Smooth muscle cell (in vitro differentiated cells): ENCODE data around the gene IFIT3. TPM values are rescaled to one million over a fixed set of nuclear protein-coding genes. Genes with fewer than 3 reads are reported as not detected.
"Not testable (repeated sequence)": the region's sequence is repeated elsewhere in the genome, so short reads cannot be mapped to it uniquely, and the experiment has no call there.

Source experiments
- DNase-seq: peaks from one replicate; lab custom pipeline; 2025; ENCODE audit not compliant: unreplicated experiment; lab: John Stamatoyannopoulos, UW
- H2AFZ ChIP-seq: fragments of 200-600 bp; sonication (generic); 2 replicates; pipeline ENCODE4 v1.6.0; 2016; ENCODE audit warnings: antibody characterized with exemption, low read depth, mild to moderate bottlenecking
- H3F3A ChIP-seq: fragments of 200-600 bp; sonication (generic); 2 replicates; pipeline ENCODE4 v1.6.0; 2017; ENCODE audit warnings: antibody characterized with exemption, low read depth
- H3K27ac ChIP-seq: fragments of 200-600 bp; sonication (generic); 2 replicates; pipeline ENCODE4 v1.5.1; 2016; ENCODE audit warnings: low read depth, mild to moderate bottlenecking
- H3K27me3 ChIP-seq: fragments of 200-600 bp; sonication (generic); 2 replicates; pipeline ENCODE4 v1.6.1; 2016; ENCODE audit warnings: low read depth, mild to moderate bottlenecking
- H3K36me3 ChIP-seq: fragments of 200-600 bp; sonication (generic); 2 replicates; pipeline ENCODE4 v1.5.1; 2016; ENCODE audit warnings: low read depth
- H3K4me1 ChIP-seq: fragments of 200-600 bp; sonication (generic); 2 replicates; pipeline ENCODE4 v1.5.1; 2016; ENCODE audit warnings: low read depth
- H3K4me2 ChIP-seq: fragments of 200-600 bp; sonication (generic); 2 replicates; pipeline ENCODE4 v1.6.0; 2016; ENCODE audit warnings: mild to moderate bottlenecking
- H3K4me3 ChIP-seq: fragments of 200-600 bp; sonication (generic); 2 replicates; pipeline ENCODE4 v1.5.1; 2016; ENCODE audit warnings: mild to moderate bottlenecking
- H3K79me2 ChIP-seq: fragments of 200-600 bp; sonication (generic); 2 replicates; pipeline ENCODE4 v1.6.0; 2016; ENCODE audit warnings: low read depth, mild to moderate bottlenecking
- H3K9ac ChIP-seq: fragments of 200-600 bp; sonication (generic); 2 replicates; pipeline ENCODE4 v1.6.0; 2016; ENCODE audit warnings: low read depth
- H3K9me3 ChIP-seq: fragments of 200-600 bp; sonication (generic); replicated peaks from 2 replicates; pipeline ENCODE4 v1.5.1; 2016; ENCODE audit warnings: low read depth
- H4K20me1 ChIP-seq: fragments of 200-600 bp; sonication (generic); 2 replicates; pipeline ENCODE4 v1.6.0; 2016; ENCODE audit warnings: low read depth
- CTCF ChIP-seq: fragments of 200-600 bp; sonication (generic); IDR thresholded peaks from 2 replicates; pipeline ENCODE4 v1.5.1; 2017; ENCODE audit warnings: borderline replicate concordance, mild to moderate bottlenecking, antibody characterized with exemption; ENCODE audit not compliant: insufficient read depth, poor library complexity, severe bottlenecking
- WGBS: methylation state at CpG from one replicate; pipeline ENCODE4 v1.1.7; 2016; ENCODE audit warnings: low lambda C conversion rate; 5-methylcytosine and 5-hydroxymethylcytosine counted together
- polyA plus RNA-seq: library from polyadenylated mRNA; unstranded; fragments of >200 nt; fragmentation: Nextera tagmentation; extraction: Ambion mirVana; gene quantifications from 2 replicates; pipeline ENCODE4 v1.2.1, GENCODE V29; 2016
- total RNA-seq: library from RNA; depleted of rRNA; stranded (reverse); fragments of >200 nt; gene quantifications from 2 replicates; pipeline ENCODE4 v1.2.3, GENCODE V29; 2014

Gene IFIT3
- total and polyA plus RNA-seq, 2 experiments from 2014 or later = 2.1 to 4.6 TPM

GRCh38 chr10:89330537-89331212, 2.9 kb downstream of the IFIT3 start:
- H3K9ac ChIP-seq = no peak overlapping the region
- H4K20me1 ChIP-seq = no peaks in the 10 kb centered on the region
- no peak overlapping the region for H3K4me3 ChIP-seq
- H3K36me3 ChIP-seq = no peaks in the 10 kb centered on the region
- no peaks in the 10 kb centered on the region for H3K9me3 ChIP-seq
- no peaks in the 10 kb centered on the region for H3K27me3 ChIP-seq
- H3F3A ChIP-seq = peaks cover 40% of the 10 kb centered on the region
- peaks cover 24% of the 10 kb centered on the region for H3K4me1 ChIP-seq
- H3K27ac ChIP-seq = no peak overlapping the region
- TF ChIP-seq CTCF = no peak
- no peak for DNase-seq
- no peak overlapping the region for H3K4me2 ChIP-seq
- no peaks in the 10 kb centered on the region for H3K79me2 ChIP-seq
- no peak overlapping the region for H2AFZ ChIP-seq

- peaks cover 40% of the 10 kb centered on the region for H3F3A ChIP-seq
- peak overlapping the region; percentile 37 for H3K4me3 ChIP-seq
- H4K20me1 ChIP-seq, H3K9me3 ChIP-seq, H3K27me3 ChIP-seq, H3K79me2 ChIP-seq, DNase-seq, H3K36me3 ChIP-seq: not testable (repeated sequence)
- peak overlapping the region; percentile 88 for H3K27ac ChIP-seq
- peak overlapping the region; percentile 54 for H3K9ac ChIP-seq
- peak overlapping the region; percentile 79 for H2AFZ ChIP-seq
- 89% methylated on average over 14 of the region's 14 CpGs for WGBS
- H3K4me2 ChIP-seq = peak overlapping the region; percentile 79
- peaks cover 24% of the 10 kb centered on the region for H3K4me1 ChIP-seq
Measured at GRCh38 chr10:89331487-89332122, 3.8 kb downstream of the IFIT3 start.

DNA sequence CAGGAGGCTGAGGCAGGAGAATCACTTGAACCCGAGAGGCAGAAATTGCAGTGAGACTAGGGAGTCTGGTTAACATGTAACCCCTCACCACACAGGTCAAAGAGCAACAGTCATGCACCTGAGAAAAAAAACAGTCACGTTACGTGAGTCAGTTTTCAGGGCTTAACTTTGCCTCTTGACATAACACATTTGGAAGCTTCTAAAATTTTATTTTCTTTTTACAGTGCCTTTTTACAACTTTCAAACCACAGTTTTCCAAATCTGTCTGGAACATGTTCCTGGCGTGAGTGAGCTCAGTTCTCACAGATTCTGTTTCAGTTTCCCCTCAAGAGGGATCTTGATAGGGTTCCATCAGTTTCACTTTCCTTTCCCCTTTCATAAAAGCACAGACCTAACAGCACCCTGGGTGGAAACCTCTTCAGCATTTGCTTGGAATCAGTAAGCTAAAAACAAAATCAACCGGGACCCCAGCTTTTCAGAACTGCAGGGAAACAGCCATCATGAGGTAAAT, 4.4 kb downstream of the IFIT3 start:
- Histone ChIP-seq H3K36me3 (no peaks in the 10 kb centered on the region), H3K4me2 (peak overlapping the region; percentile 79), H3K27ac (peak overlapping the region; percentile 88), H2AFZ (peak overlapping the region; percentile 79), H3K9ac (peak overlapping the region; percentile 54), H3K79me2 (no peaks in the 10 kb centered on the region), H3K27me3 (no peaks in the 10 kb centered on the region), H3K4me3 (peak overlapping the region; percentile 37), H4K20me1 (no peaks in the 10 kb centered on the region), H3K9me3 (no peaks in the 10 kb centered on the region), H3F3A (peaks cover 34% of the 10 kb centered on the region), H3K4me1 (peaks cover 24% of the 10 kb centered on the region)
- no peak for DNase-seq
- WGBS = 32% methylated on average over 5 of the region's 5 CpGs
- TF ChIP-seq CTCF = no peak

GRCh38 chr10:89335226-89335625, 7.4 kb downstream of the IFIT3 start:
- H3K4me3 ChIP-seq = no peak overlapping the region
- no peak overlapping the region for H3K27ac ChIP-seq
- H3K9ac ChIP-seq = no peak overlapping the region
- H3K4me2 ChIP-seq = no peak overlapping the region
- no peaks in the 10 kb centered on the region for H3K9me3 ChIP-seq
- no peak for DNase-seq
- H2AFZ ChIP-seq = no peak overlapping the region
- no peaks in the 10 kb centered on the region for H3K27me3 ChIP-seq
- H4K20me1 ChIP-seq = no peaks in the 10 kb centered on the region
- H3K36me3 ChIP-seq = no peaks in the 10 kb centered on the region
- H3K79me2 ChIP-seq = no peaks in the 10 kb centered on the region
- TF ChIP-seq CTCF = no peak
- peaks cover 18% of the 10 kb centered on the region for H3F3A ChIP-seq
- WGBS = 89% methylated on average over 3 of the region's 3 CpGs
- H3K4me1 ChIP-seq = peaks cover 24% of the 10 kb centered on the region
